Trophoblast cell (in vitro differentiated cells and primary cell): ENCODE measurements around the gene PRPH2.
A peak's percentile ranks its signal among the peaks of the same experiment; 100 is the strongest.

Source experiments
- DNase-seq, 2 donors: peaks; one replicate each; pipeline ENCODE4 v3.0.0-alpha.2; 2016
- H2AFZ ChIP-seq: 2 replicates; pipeline ENCODE4 v1.6.1; 2013; ENCODE audit warnings: low read length, moderate library complexity, mild to moderate bottlenecking; ENCODE audit not compliant: insufficient read depth, poor library complexity
- H2AK5ac ChIP-seq: 2 replicates; pipeline ENCODE4 v1.6.1; 2013; ENCODE audit warnings: mild to moderate bottlenecking, low read length
- H2BK120ac ChIP-seq: 2 replicates; pipeline ENCODE4 v1.6.1; 2013; ENCODE audit warnings: low read length, mild to moderate bottlenecking, moderate library complexity; ENCODE audit not compliant: insufficient read depth, poor library complexity
- H2BK12ac ChIP-seq: 2 replicates; pipeline ENCODE4 v1.6.1; 2013; ENCODE audit warnings: mild to moderate bottlenecking, low read length, moderate library complexity
- H2BK5ac ChIP-seq: 2 replicates; pipeline ENCODE4 v1.6.1; 2013; ENCODE audit warnings: low read length, low read depth, moderate library complexity, mild to moderate bottlenecking; ENCODE audit not compliant: poor library complexity
- H3K14ac ChIP-seq: 2 replicates; pipeline ENCODE4 v1.6.1; 2013; ENCODE audit warnings: mild to moderate bottlenecking, low read length
- H3K18ac ChIP-seq: 2 replicates; pipeline ENCODE4 v1.6.1; 2013; ENCODE audit warnings: mild to moderate bottlenecking, low read length
- H3K23ac ChIP-seq: 2 replicates; pipeline ENCODE4 v1.6.1; 2013; ENCODE audit warnings: low read length
- H3K27ac ChIP-seq: 2 replicates; pipeline ENCODE4 v1.5.1; 2013; ENCODE audit warnings: low read depth, mild to moderate bottlenecking, inconsistent platforms, low read length, moderate library complexity
- H3K27me3 ChIP-seq: 2 replicates; pipeline ENCODE4 v1.6.1; 2013; ENCODE audit warnings: inconsistent platforms, mild to moderate bottlenecking, low read length, moderate library complexity; ENCODE audit not compliant: insufficient read depth
- H3K36me3 ChIP-seq, 2 experiments: 1 replicate in 1 of 2; 2 replicates in 1 of 2; pipeline ENCODE4 v1.6.1; 2013; ENCODE audit warnings: low read length in 2 of 2, mild to moderate bottlenecking in 2 of 2, moderate library complexity in 1 of 2; ENCODE audit not compliant: insufficient read depth in 2 of 2, control insufficient read depth in 1 of 2
- H3K4ac ChIP-seq: 2 replicates; pipeline ENCODE4 v1.6.1; 2013; ENCODE audit warnings: low read depth, mild to moderate bottlenecking, low read length, moderate library complexity
- H3K4me1 ChIP-seq, 2 experiments: 1 replicate in 1 of 2; 2 replicates in 1 of 2; pipeline ENCODE4 v1.6.1; 2013; ENCODE audit warnings: low read length in 2 of 2, mild to moderate bottlenecking in 2 of 2, moderate library complexity in 1 of 2; ENCODE audit not compliant: insufficient read depth in 2 of 2, control insufficient read depth in 1 of 2
- H3K4me2 ChIP-seq: 2 replicates; pipeline ENCODE4 v1.6.1; 2013; ENCODE audit warnings: inconsistent platforms, mild to moderate bottlenecking, low read length, moderate library complexity
- H3K4me3 ChIP-seq: 2 replicates; pipeline ENCODE4 v1.5.1; 2013; ENCODE audit warnings: mild to moderate bottlenecking, low read depth, low read length, inconsistent platforms
- H3K79me1 ChIP-seq: one replicate; pipeline ENCODE4 v1.6.1; 2013; ENCODE audit warnings: low read length
- H3K79me2 ChIP-seq: 2 replicates; pipeline ENCODE4 v1.6.1; 2013; ENCODE audit warnings: low read length, mild to moderate bottlenecking; ENCODE audit not compliant: control insufficient read depth, insufficient read depth, poor library complexity
- H3K9ac ChIP-seq: 2 replicates; pipeline ENCODE4 v1.6.1; 2013; ENCODE audit warnings: mild to moderate bottlenecking, low read length
- H3K9me3 ChIP-seq: 2 replicates; pipeline ENCODE4 v1.6.1; 2013; ENCODE audit warnings: low read depth, mild to moderate bottlenecking, control low read depth, inconsistent platforms, low read length; ENCODE audit not compliant: insufficient read depth
- H4K12ac ChIP-seq: 2 replicates; pipeline ENCODE4 v1.6.1; 2013; ENCODE audit warnings: low read depth, mild to moderate bottlenecking, low read length, moderate library complexity
- H4K8ac ChIP-seq: 2 replicates; pipeline ENCODE4 v1.6.1; 2013; ENCODE audit warnings: low read depth, mild to moderate bottlenecking, low read length, moderate library complexity
- H4K91ac ChIP-seq: one replicate; pipeline ENCODE4 v1.6.1; 2013; ENCODE audit warnings: low read depth, mild to moderate bottlenecking, low read length, moderate library complexity
- WGBS: extraction: QIAGEN DNeasy Blood & Tissue Kit; methylation state at CpG from one replicate; pipeline ENCODE4 v1.1.7; 2013; ENCODE audit warnings: missing lambda C conversion rate; ENCODE audit not compliant: insufficient read length, insufficient coverage; ENCODE audit errors: extremely low coverage; 5-methylcytosine and 5-hydroxymethylcytosine counted together

The PRPH2 gene

GRCh38 chr6:42727087-42727611, 4.8 kb upstream of the PRPH2 start:
- H2BK12ac ChIP-seq, result no peak overlapping the region
- no peak overlapping the region for H2BK120ac ChIP-seq
- no peaks in the 10 kb centered on the region for H3K79me1 ChIP-seq
- H3K79me2 ChIP-seq, result no peaks in the 10 kb centered on the region
- H3K4ac ChIP-seq, result no peak overlapping the region
- H3K4me3 ChIP-seq, result no peak overlapping the region
- no peak overlapping the region for H3K27ac ChIP-seq
- peaks cover 5% of the 10 kb centered on the region for H3K9me3 ChIP-seq
- no peak overlapping the region for H2BK5ac ChIP-seq
- H3K18ac ChIP-seq, result no peak overlapping the region
- no peak overlapping the region for H4K12ac ChIP-seq
- H4K8ac ChIP-seq, result no peak overlapping the region
- no CpG with 5 or more reads among the region's 52 CpGs for WGBS
- peak overlapping the region; percentile 21 for H2AK5ac ChIP-seq
- H3K4me1 ChIP-seq, result no peaks in the 10 kb centered on the region
- H4K91ac ChIP-seq, result no peak overlapping the region
- H3K14ac ChIP-seq, result no peak overlapping the region
- H3K23ac ChIP-seq, result no peak overlapping the region
- H3K9ac ChIP-seq, result no peak overlapping the region
- no peak overlapping the region for H2AFZ ChIP-seq
- H3K27me3 ChIP-seq, result no peaks in the 10 kb centered on the region
- H3K4me2 ChIP-seq, result no peak overlapping the region
- DNase-seq, result no peak
- no peaks in the 10 kb centered on the region for H3K36me3 ChIP-seq

GRCh38 chr6:42726485-42727086, 4.2 kb upstream of the PRPH2 start:
- WGBS, result no CpG with 5 or more reads among the region's 14 CpGs
- H3K36me3 ChIP-seq, result no peaks in the 10 kb centered on the region
- no peak overlapping the region for H3K4ac ChIP-seq
- no peaks in the 10 kb centered on the region for H3K4me1 ChIP-seq
- no peaks in the 10 kb centered on the region for H3K27me3 ChIP-seq
- H2AK5ac ChIP-seq, result no peak overlapping the region
- H4K91ac ChIP-seq, result no peak overlapping the region
- no peak overlapping the region for H2AFZ ChIP-seq
- H2BK120ac ChIP-seq, result no peak overlapping the region
- no peak overlapping the region for H2BK12ac ChIP-seq
- H3K23ac ChIP-seq, result no peak overlapping the region
- H3K79me1 ChIP-seq, result no peaks in the 10 kb centered on the region
- H3K9ac ChIP-seq, result no peak overlapping the region
- no peak overlapping the region for H4K12ac ChIP-seq
- H3K9me3 ChIP-seq, result peaks cover 3% of the 10 kb centered on the region
- H3K14ac ChIP-seq, result no peak overlapping the region
- H4K8ac ChIP-seq, result no peak overlapping the region
- H2BK5ac ChIP-seq, result no peak overlapping the region
- H3K27ac ChIP-seq, result no peak overlapping the region
- no peak overlapping the region for H3K4me3 ChIP-seq
- H3K79me2 ChIP-seq, result no peaks in the 10 kb centered on the region
- H3K18ac ChIP-seq, result no peak overlapping the region
- peak; percentile 56 to 87 for DNase-seq
- H3K4me2 ChIP-seq, result no peak overlapping the region

GRCh38 chr6:42726026-42726425, 3.6 kb upstream of the PRPH2 start:
- H3K4me3 ChIP-seq, result no peak overlapping the region

GRCh38 chr6:42724825-42725224, 2.4 kb upstream of the PRPH2 start:
- H3K14ac ChIP-seq, result no peak overlapping the region
- no peaks in the 10 kb centered on the region for H3K4me1 ChIP-seq
- no peak overlapping the region for H3K4me2 ChIP-seq
- no peaks in the 10 kb centered on the region for H3K36me3 ChIP-seq
- no peak overlapping the region for H3K4ac ChIP-seq
- H2BK5ac ChIP-seq, result no peak overlapping the region
- H3K27me3 ChIP-seq, result no peaks in the 10 kb centered on the region
- H4K12ac ChIP-seq, result no peak overlapping the region
- H3K27ac ChIP-seq, result no peak overlapping the region
- no peak overlapping the region for H3K9ac ChIP-seq
- H3K79me2 ChIP-seq, result no peaks in the 10 kb centered on the region
- H3K18ac ChIP-seq, result no peak overlapping the region
- H3K9me3 ChIP-seq, result peaks cover 3% of the 10 kb centered on the region
- no peak overlapping the region for H3K4me3 ChIP-seq
- H2BK12ac ChIP-seq, result no peak overlapping the region
- no peak overlapping the region for H3K23ac ChIP-seq
- DNase-seq, result no peak
- no peaks in the 10 kb centered on the region for H3K79me1 ChIP-seq
- no peak overlapping the region for H4K8ac ChIP-seq
- no peak overlapping the region for H2AK5ac ChIP-seq
- no peak overlapping the region for H2AFZ ChIP-seq
- no peak overlapping the region for H2BK120ac ChIP-seq
- no peak overlapping the region for H4K91ac ChIP-seq

More at GRCh38 chr6:42726026-42726425, 3.6 kb upstream of the PRPH2 start:
- Histone ChIP-seq H3K79me1 (no peaks in the 10 kb centered on the region), H3K23ac (no peak overlapping the region), H3K27ac (no peak overlapping the region), H2BK120ac (no peak overlapping the region), H3K4ac (no peak overlapping the region), H2BK12ac (no peak overlapping the region), H4K8ac (no peak overlapping the region), H3K9ac (no peak overlapping the region), H3K4me2 (no peak overlapping the region), H3K9me3 (peaks cover 3% of the 10 kb centered on the region), H2BK5ac (no peak overlapping the region), H3K79me2 (no peaks in the 10 kb centered on the region), H3K36me3 (no peaks in the 10 kb centered on the region), H2AFZ (no peak overlapping the region), H3K18ac (no peak overlapping the region), H2AK5ac (no peak overlapping the region), H3K14ac (no peak overlapping the region), H4K91ac (no peak overlapping the region), H4K12ac (no peak overlapping the region), H3K27me3 (no peaks in the 10 kb centered on the region), H3K4me1 (no peaks in the 10 kb centered on the region)
- DNase-seq, result no peak
